CD4-positive, alpha-beta T cell treated with Interleukin-4 for 1 hour (primary cell): ENCODE results near the gene SEL1L3.
"Not testable (repeated sequence)": the region's sequence is repeated elsewhere in the genome, so short reads cannot be mapped to it uniquely, and the experiment has no call there.

ENCODE experiments used
- DNase-seq, 2 donors: peaks; one replicate each; pipeline ENCODE4 v3.0.0-alpha.2; 2020 to 2022

Gene SEL1L3

DNA sequence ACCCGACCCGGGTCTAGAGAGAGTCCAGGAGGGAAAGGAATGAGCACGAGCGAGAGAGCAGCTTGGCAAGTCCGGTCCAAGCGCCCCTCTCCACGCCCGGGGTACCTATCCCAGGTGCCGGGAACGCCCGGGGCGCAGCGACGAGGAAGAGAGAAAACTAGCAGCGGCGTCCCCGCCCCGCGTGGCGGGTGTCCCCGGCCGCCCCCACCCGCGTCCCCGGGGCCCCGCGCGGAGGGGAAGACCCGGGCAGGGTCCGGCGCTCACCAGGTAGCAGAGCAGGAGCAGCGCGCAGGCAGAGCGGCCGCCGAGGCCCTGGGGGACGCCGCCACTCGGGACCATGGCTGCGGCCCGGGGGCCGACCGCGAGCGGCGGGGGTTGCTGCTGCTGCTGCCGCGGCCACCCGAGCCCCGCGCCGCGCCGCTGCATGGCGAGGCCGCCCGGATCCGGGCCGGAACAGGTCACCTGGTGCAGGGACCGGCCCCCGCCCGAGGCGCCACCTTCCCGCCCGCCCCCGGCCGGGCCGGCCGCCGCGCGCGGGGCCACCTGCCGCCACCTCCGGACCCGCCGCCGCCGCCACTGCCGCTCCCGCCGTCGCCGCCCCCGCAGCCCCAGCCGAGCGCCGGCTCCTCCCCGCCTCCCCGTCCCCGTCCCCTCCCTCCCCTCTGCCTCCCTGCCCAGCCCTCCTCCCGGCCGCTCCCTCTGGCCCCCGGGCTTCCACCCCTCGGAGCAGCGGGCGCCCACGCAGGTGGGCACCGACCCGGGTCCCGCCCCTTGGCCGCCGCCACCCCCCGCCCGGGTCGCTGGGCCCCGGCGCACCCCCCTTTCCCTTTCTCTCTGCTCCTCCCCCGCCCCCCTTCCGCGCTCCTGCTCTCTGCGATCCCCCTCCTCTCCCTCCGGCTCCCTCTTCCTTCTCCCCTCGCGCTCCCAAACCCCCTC is at the start of gene SEL1L3:
Gene SEL1L3, minus strand, starts transcription at position 578 of the 936 bp plus-strand sequence. Its CDS starts 152 bp downstream, at position 426.
- peak; percentile 52 to 59 for DNase-seq

DNA sequence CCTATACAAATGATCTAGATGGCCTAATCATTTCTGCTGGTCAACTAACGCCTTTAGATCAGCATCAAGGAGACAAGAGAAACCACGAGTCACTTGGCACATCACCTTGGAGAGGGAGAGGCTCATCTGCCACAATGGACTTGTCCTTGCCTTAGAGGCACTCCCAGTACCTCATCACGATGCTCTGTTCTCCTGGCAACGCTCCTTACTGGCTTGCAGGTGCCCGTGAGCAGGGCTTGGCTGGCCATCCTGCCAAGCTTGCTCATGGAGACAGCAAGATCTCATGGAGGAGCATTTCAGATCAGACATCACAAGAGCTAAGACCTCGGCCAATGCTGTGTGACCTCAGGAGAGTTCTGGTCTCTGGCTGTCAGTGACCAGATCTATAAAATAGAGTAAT is 48.6 kb upstream of the SEL1L3 start:
- DNase-seq: no peak

DNA sequence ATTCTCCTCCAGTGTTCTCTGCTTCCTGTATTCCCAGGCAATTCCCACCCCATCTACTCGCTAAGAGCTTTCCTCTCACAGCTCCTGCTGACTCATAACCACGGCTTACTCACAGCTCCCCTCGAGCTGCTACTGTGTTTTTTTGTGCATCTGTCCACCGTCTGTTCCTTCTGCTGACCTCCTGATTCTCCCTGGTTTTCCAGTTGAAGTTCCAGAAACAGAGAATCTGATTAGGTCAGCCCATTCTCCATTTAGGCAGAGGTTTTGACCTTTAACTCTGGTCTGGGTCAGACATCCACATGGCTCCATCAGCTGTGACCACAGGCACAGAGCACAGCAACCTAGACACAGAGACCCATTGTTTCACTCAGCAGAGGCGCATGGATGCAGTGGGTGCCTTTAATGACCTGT is 45.7 kb upstream of the SEL1L3 start:
- DNase-seq: no peak

DNA sequence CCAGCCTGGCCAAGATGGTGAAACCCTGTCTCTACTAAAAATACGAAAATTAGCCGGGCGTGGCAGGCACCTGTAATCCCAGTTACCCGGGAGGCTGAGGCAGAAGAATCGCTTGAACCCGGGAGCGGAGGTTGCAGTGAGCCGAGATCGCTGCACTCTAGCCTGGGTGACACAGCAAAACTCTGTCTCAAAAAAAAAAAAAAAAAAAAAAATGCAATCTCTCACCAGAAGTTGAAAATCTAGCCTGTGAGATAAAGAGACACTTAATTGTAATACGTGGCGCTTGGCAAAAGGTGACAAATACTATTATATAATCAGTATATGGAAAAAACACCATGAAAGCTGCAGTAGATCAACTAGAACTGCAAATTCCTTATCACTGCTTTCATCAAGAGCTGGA is 43.3 kb upstream of the SEL1L3 start:
- not testable (repeated sequence) for DNase-seq

DNA sequence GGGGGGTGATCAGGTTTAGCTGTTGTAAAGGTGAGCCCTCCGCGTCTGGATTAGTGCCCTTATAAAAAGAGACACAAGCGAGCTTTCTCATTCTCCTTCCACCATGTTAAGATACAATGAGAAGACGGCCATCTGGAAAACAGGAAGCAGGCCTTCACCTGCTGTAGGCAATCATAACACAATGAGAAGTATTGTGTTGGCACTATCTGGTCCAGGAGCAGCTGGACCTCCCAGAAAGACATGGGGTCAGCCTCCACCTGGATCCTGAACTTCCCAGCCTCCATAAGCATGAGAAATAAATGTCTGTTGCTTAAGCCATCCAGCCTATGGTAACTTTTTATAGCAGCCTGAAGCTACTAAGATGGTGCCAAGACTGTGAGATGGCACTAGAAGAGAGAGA is 42.6 kb upstream of the SEL1L3 start:
- no peak for DNase-seq

DNA sequence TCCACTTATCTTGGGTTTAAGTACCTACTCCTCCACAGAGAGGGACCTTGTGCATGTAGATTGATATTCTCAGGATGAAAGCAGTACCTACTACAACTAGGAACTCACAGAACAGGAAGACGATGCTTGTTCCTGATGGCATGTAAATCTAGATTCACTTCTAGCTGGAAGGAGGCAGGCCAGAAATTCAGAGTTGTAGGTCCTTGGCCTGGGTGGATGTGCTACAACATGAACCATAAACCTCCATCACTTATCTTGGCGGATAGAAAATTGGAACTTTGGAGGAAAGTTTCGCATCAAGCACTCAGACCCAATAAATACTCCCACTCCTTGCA is 41.9 kb upstream of the SEL1L3 start:
- no peak for DNase-seq

DNA sequence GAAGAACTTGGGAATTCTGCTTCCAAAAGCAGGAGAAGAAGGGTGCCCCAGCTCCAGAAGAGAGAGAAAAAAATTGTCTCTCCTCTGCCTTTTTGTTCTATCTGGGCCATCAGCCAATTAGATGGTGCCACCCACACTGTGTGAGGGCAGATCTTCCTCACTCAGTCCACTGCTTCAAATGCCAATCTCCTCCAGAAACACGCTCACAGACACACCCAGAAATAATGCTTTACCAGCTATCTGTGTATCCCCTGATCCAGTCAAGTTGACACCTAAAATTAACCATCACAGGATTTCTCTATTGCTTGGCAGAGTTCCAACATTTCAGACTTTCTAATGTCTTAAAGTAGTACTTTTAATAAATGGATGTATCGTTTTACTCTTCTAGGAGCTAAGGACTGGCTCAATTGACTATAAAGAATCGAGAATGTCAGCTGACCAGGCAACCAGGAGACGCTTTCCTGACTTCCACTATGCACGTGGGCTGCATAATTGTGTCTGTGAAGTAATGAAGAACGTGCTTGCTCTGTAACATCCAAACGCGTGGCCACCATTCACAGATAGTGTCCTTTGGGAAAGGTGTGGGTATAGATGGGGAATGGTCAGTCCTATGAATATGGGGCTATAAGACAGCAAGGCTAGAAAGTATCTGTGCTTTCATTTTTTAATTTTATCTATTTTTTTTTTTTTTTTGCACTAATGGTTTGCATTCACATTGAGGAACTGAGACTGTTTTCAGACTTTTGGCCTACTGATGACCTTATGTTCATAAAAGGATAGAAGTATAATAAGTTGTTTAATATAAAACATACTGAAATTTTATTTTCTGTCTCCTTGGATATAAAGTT is 41.3 kb upstream of the SEL1L3 start:
- no peak for DNase-seq

DNA sequence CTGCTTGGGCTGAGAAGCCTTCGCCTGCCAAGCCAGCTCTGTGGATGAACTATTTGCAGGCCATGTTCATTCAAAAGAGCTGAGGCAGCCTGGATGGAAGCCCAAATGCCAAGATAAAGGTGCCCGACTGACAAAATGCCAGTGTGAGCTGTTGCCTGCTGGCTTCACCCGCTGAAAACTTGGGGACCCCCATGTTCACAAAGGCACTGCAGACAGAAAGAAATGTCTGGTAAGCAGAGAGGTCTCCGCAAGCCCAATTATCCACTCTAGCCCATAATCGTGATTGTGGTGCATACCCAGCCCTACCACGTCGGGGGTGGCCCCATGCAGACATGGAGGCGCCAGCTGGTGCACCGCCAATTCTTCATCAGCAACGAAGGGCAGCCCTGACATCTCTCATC is 38.2 kb upstream of the SEL1L3 start:
- DNase-seq: no peak

DNA sequence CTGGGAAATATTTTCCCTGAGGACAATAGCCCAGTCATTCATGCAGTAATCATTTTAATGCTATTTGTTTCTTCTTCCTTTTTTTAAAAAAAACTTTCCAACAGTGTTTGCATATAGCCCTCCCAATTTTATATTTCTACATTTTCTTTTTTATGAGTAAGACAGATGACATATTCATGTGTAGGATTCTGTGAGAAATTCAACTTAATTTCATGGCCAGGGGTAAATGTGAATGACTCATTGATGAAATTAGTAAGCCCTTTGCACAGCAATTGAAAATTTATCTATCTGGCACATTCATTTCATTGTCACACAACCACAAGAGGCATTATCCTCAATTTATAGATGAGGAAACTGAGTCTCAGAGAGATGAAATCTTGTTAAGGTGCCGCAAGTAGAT is 37.5 kb upstream of the SEL1L3 start:
- no peak for DNase-seq

DNA sequence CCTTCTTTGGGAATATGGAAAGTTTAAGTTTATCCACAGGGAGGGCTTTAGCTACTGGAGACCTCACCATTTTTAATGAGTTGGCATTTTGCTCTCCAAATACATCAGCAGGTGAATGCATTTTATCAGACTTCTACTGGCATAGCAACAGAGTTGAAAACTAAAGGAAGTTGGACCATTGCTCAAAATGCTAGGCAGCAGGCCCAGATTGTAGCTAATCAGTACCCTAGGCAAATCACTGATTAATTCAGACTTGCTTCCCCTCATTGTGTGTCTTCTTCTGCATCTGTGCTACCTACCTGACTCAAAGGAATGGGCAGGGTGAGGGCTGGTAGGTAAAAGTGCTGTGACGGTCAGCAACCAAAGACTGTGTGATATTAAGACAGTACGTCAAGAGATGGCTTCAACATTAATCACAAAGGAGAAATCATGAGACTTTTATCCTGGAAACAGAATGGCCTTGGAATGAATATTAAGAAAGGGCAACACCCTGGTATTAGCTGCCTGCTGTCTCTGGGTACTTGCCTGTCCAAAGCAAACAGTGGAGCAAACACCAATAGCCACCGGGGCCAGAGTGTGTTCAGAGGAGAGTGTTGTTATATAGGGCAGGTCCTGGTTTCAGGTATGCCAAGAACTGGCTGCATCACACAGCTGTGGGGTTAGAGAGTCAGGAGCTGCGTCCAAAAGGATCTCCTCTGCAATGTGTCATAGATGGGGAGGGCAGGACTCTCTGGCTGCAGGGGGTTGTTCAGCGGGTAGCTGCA is 34.2 kb upstream of the SEL1L3 start:
- no peak for DNase-seq

DNA sequence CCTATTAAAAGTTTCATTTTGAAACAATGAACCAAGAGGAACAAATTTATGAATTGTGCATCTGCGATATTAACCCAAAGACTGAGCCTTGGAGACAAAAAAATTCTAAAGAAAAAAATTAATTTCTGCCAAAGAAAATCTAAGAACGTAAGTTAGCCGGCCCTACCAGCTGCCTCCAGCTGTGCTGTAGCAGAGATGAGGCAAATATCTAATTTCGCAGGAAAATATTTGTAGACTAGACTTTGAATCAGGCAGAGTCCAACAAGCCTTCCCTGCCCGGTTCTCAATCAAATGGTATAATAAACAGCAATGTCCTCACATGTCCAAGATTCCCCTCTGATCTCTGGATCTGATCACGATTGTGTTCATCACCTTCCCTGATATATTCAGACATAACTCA is 30.0 kb upstream of the SEL1L3 start:
- DNase-seq: no peak

DNA sequence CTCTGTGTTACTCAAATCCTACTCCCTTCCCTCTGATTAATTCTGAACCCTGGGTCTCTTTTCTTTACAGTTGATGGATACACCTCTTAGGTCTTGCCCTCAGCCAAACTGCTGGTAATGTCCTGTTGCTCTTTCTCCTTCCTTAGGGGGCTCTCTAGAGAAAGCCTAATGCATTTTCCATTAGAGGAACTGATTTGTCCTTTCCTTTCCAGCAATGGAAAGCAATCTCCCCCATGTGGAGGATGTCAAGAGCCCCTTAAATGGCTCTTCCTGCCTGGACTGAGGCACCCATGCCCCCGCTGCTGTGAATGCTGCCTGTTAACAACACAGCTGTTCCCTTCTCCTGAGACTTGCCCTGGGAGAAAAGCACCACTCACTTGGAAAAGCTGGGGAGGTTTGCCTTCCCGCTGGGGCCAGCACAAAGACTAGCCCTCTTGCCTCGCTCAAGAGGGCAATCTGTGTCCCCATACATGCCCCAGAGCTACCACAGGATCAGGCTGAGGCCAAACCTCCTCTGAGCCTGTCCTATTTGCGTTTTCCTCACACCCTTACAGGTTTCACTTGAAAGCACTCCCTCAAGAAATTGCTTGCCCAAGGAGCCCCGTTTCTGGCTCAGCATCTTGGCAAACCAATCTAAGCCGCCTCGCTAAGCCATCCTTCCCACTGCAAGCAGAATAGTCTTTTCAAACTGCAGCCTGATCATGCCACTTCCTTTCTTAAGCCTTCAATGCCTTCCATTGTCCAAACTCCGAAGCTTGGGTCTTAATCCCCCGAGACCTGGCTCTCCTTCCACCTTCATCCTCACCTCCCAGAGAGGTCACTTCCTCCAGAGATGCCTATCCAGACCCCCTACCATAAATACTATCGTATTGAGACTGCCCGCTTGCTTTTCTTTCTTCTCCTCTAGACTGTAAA is 28.0 kb upstream of the SEL1L3 start:
- DNase-seq: no peak

DNA sequence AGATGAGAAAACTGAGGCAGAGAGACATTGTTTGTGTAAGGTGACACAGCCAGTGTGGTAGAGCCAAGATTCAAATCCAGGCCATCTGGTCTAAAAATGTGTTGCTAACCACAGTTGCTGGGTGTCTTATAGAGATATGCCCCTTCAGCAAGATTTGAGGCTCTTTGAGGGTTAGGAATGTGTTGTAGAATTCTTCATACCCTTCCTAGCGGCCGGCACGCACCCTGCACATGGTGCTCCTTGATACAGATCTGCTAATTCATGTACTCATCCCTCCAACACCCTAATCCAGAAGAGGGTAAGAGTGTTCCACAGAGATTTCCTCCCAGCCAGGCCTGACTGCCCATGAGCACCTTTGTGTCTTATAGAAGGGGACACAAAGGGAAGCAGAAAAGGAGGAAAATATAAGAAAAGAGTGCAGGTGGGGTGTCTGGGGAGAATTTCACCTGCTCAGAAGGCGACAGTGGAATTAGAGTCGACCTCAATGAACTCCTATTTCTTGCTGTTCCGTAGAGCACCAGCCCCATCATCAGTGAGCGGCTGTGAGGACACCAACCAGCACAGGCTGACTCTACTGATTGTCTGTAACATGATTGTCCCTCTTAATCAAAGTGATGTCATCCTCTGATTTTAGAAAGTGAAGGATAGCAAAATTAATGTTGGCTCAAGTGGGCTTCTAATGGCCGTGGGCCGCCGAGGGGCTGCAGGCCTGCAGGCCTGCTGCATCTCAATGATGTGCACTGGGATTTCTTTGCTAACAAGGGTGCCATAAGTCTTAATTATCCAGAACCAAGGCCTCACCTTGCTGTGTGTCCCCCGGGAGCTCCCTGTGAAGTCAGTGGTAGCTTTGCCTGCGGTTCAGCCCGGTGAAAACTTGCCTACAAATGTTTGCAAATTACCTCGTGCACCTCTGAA is 27.1 kb upstream of the SEL1L3 start:
- no peak for DNase-seq

DNA sequence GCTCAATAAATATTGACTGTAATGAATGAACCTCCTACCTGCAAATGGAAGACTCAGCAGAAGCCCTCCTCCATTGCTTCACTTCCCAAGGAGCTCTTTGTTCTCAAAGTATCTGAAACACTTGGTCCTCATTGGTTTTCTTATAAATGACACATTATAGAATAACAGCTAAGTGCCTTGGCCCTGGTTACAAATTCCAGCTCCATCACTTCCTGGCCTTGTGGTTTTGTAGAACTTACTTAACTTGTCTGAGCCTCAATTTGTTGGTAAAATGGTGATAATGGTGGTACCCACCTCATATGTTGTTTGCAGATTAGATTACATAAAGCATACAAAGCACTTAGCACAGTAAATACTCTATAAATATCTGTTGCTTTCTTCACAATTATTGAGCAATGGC is 26.0 kb upstream of the SEL1L3 start:
- no peak for DNase-seq

DNA sequence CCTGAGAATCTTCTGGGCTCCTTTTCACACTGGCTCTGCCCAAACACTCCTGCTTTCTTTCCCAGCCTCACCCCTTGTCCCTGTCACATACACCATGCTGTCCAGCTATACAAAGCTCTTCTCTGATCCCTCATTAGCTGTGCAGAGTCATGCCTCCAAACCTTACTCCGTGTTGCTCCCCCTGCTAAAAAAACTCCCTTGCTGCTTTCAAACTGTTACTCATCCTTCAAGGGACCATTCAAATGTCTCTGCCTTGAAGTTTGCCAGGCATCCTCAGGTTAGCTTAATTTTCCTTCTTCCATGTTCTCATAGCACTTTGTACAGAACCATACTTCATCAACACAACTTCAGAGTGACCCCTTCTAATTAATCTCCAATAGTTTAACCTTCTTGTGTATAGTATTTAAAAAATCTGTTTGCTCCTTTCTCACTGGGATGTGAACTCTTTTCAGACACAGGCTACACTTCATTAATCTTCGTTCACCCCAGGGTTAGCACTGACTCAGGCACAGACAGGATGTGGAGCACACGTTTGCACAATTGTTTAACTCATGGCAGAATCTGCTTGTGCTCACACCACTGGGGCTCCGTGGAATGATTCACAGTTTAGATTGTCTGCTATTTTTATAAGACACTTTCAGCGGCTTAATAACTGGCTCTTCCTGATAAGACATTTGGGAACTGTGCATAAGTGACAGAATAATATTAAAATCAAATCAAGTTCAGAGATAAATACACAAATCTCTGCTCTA is 21.4 kb upstream of the SEL1L3 start:
- no peak for DNase-seq

DNA sequence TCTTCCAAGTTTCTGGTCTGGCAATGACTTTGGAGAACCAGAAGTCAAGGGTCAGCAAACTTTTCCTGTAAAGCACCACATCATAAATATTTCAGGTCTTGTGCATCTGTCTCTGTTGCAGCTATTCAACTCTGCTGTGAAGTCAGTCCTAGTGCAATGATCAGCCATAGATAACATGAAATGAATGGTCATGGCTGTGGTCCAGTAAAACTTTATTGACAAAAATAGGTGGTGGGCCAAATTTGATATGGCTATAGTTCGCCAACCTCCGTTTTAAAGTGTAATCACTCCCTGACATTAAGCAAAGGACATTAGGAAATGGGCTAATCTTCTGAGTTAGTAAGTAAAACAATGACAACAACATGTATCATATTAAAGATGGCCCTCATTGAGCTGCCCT is 20.8 kb upstream of the SEL1L3 start:
- DNase-seq: no peak

DNA sequence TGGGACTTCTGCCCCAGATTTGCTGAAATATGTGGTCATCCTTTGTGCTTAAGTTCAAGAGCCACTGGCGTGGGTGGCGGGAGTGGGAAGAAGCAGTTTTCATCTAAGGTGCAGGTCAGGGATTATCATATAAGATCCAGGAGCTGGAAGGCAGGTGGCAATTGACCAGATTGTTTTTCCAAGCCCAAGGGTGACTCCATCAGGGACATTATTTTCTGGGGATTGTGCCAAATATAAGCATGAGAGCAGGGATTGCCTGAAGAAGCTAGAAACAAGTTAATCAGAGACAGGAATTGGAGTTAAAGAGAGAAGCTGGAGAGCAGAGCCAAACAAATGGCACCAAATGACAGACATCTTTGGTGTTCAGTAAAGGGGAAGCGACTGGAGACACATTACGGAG is 19.4 kb upstream of the SEL1L3 start:
- DNase-seq: no peak

DNA sequence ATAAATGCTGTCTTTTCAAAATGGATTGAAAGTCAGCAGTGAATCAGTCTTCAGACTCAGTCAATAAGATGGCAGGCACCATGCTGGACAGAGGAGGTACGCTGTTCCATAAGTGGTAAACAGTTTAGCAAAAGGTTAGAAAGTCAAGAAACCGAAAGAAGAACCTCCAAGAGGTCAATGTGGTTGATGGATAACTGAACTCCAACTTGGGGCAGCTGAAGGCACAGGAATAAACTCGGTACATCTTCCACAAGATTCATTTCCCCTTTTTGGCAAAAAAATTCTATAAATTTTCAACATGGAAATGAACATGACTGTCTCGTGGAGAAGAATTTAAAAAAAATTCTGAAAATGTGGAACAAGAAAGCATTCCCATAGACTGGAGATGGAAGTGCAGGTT is 18.4 kb upstream of the SEL1L3 start:
- no peak for DNase-seq

DNA sequence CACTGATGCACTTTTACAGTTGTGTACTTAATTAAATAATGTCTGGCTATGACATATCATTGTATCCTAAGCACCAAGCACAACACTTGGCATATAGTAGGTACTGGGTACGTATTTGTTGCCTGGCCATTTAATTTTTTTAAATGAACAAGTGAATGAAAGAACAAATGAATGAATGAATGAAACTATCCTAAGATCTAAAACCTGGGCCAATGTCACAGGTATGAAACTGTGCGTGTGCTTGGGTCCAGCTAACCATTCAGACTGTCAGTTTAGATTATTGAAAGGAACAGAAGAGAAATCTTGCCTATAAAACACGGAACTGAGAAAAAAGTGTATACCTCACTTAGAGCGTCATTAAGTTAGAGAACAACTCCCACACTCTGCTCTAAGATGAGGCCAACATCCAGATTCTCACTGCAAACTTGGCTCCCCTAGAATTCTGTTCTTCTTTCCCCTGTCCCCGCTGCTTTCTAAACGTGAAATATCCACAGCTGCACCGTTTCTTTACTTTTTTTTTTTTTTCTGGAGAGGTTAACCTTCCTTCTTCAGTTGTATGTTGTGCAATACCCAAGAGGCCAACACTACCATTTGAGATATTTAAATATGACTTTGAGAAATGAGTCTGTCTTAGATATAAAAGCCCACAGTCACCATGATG is 17.3 kb upstream of the SEL1L3 start:
- no peak for DNase-seq

DNA sequence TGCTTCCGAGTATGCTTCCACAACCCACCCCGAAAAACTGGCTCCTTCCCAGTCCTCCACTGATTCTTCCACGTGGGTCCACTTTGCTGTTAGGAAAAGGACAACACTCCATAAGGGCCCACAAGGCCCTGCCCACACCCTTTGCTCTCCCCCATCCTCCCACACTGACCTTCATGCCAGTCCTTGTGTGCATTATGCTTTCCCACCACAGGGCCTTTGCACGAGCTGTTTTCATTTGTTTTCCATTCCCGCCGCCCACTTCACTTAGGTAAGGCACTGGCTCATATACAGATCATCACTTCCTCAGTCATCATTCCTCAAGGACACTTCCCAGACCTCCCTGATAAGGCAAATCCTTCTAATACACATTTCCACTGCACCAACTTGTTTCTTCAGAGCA is 16.8 kb upstream of the SEL1L3 start:
- DNase-seq: no peak
